GM18508 (cell line): ENCODE data around the gene RDM1.
"Not testable (repeated sequence)": the region's sequence is repeated elsewhere in the genome, so short reads cannot be mapped to it uniquely, and the experiment has no call there.

Experiments
- ATAC-seq: cut with Tn5 transposase; IDR thresholded peaks from one replicate; pipeline ENCODE4 v1.9.1; 2021; ENCODE audit warnings: moderate number of reproducible peaks; ENCODE audit not compliant: insufficient read depth, unreplicated experiment

RDM1 gene

GRCh38 chr17:35930211-35931065 is at the start of gene RDM1:
RDM1 (minus strand) TSS chr17:35930773; CDS start chr17:35930727, 46 bp downstream.
- ATAC-seq, result no peak

GRCh38 chr17:35978346-35978745 is 47.8 kb upstream of the RDM1 start:
- ATAC-seq, result no peak

- no peak for ATAC-seq
Observed at GRCh38 chr17:35977509-35977908, 46.9 kb upstream of the RDM1 start.

- ATAC-seq, result no peak
Observed at GRCh38 chr17:35973333-35974260, 43.0 kb upstream of the RDM1 start.

- no peak for ATAC-seq
Observed at GRCh38 chr17:35972945-35973332, 42.4 kb upstream of the RDM1 start.

- no peak for ATAC-seq
Observed at GRCh38 chr17:35972535-35972934, 42.0 kb upstream of the RDM1 start.

GRCh38 chr17:35972066-35972465 is 41.5 kb upstream of the RDM1 start:
- no peak for ATAC-seq

- ATAC-seq, result no peak
Observed at GRCh38 chr17:35969558-35970380, 39.2 kb upstream of the RDM1 start.

GRCh38 chr17:35968520-35969054 is 38.0 kb upstream of the RDM1 start:
- ATAC-seq, result no peak

- no peak for ATAC-seq
Observed at GRCh38 chr17:35965272-35965671, 34.7 kb upstream of the RDM1 start.

- ATAC-seq, result no peak
Observed at GRCh38 chr17:35963663-35964062, 33.1 kb upstream of the RDM1 start.

- ATAC-seq, result no peak
Observed at GRCh38 chr17:35953720-35954119, 23.1 kb upstream of the RDM1 start.

GRCh38 chr17:35949401-35949800 is 18.8 kb upstream of the RDM1 start:
- ATAC-seq, result no peak

- no peak for ATAC-seq
Observed at GRCh38 chr17:35948092-35948491, 17.5 kb upstream of the RDM1 start.

GRCh38 chr17:35947156-35947585 is 16.6 kb upstream of the RDM1 start:
- ATAC-seq, result no peak

- no peak for ATAC-seq
Observed at GRCh38 chr17:35944151-35944550, 13.6 kb upstream of the RDM1 start.

GRCh38 chr17:35943537-35943936 is 13.0 kb upstream of the RDM1 start, which contains the start of gene LYZL6:
LYZL6 (minus strand) TSS chr17:35943713; CDS start chr17:35939356, 4,357 bp downstream.
- ATAC-seq, result no peak

GRCh38 chr17:35942588-35943186 is 12.1 kb upstream of the RDM1 start:
- ATAC-seq, result no peak

- not testable (repeated sequence) for ATAC-seq
Observed at GRCh38 chr17:35938492-35938891, 7.9 kb upstream of the RDM1 start.
